Fibroblast of pulmonary artery (primary cell): ENCODE data around the gene AKR1B15.
"Not testable (repeated sequence)": the region's sequence is repeated elsewhere in the genome, so short reads cannot be mapped to it uniquely, and the experiment has no call there.

Experiments used
- DNase-seq: peaks from one replicate; pipeline ENCODE4 v3.0.0-alpha.2; 2010; ENCODE audit warnings: low read depth
- H3K4me3 ChIP-seq: replicated peaks from 2 replicates; pipeline ENCODE4 v1.5.1; 2011; ENCODE audit warnings: low read depth, mild to moderate bottlenecking, control low read depth, low read length, moderate library complexity
- CTCF ChIP-seq: IDR thresholded peaks from 2 replicates; pipeline ENCODE4 v1.5.1; 2011; ENCODE audit warnings: mild to moderate bottlenecking, control low read depth, low read length, inconsistent platforms; ENCODE audit errors: missing control alignments

Gene AKR1B15

GRCh38 chr7:134533288-134533771 is 15.6 kb upstream of the AKR1B15 start:
- no peak for DNase-seq
- TF ChIP-seq CTCF, result no peak
- H3K4me3 ChIP-seq, result no peak overlapping the region

GRCh38 chr7:134534633-134535032 is 14.3 kb upstream of the AKR1B15 start:
- TF ChIP-seq CTCF, result no peak
- no peak for DNase-seq
- no peak overlapping the region for H3K4me3 ChIP-seq

- H3K4me3 ChIP-seq, result no peak overlapping the region
- no peak for DNase-seq
- TF ChIP-seq CTCF, result no peak
These were observed 13.5 kb upstream of the AKR1B15 start for GRCh38 chr7:134535272-134535918.

GRCh38 chr7:134535919-134536299 is 13.0 kb upstream of the AKR1B15 start:
- DNase-seq, result no peak
- TF ChIP-seq CTCF, result no peak
- no peak overlapping the region for H3K4me3 ChIP-seq

GRCh38 chr7:134536558-134536957 is 12.4 kb upstream of the AKR1B15 start:
- not testable (repeated sequence) for DNase-seq, H3K4me3 ChIP-seq

GRCh38 chr7:134537273-134537781 is 11.6 kb upstream of the AKR1B15 start:
- not testable (repeated sequence) for DNase-seq, H3K4me3 ChIP-seq

GRCh38 chr7:134539380-134540004 is 9.4 kb upstream of the AKR1B15 start:
- H3K4me3 ChIP-seq, result no peak overlapping the region
- no peak for TF ChIP-seq CTCF
- no peak for DNase-seq

GRCh38 chr7:134541501-134542194 is 7.3 kb upstream of the AKR1B15 start:
- not testable (repeated sequence) for DNase-seq, H3K4me3 ChIP-seq
